ENCODE measurements around the gene RPL19.

Gene RPL19

GRCh38 chr17:39210093-39210434, 10.0 kb downstream of the RPL19 start:
- peaks cover 26% of the 10 kb centered on the region for H3K27me3 ChIP-seq (ENCODE audit: insufficient read depth, low read length, poor library complexity)
- 0 out of 4 replicates have a peak overlapping the region, but pooled peaks of 1 of the 2 experiments have one; percentile 4 for H3K4me3 ChIP-seq (ENCODE audit: low read depth in 1 of 2, low read length in 2 of 2)
- DNase-seq (no peak), ATAC-seq (ENCODE audit: insufficient read depth, low read depth) (no peak)
- no peak overlapping the region for H2AFZ ChIP-seq (ENCODE audit: low read depth, low read length)
- TF ChIP-seq EZH2 (IDR thresholded peaks at IDR 0.05; ENCODE audit: borderline replicate concordance, low read depth, low read length, severe bottlenecking): no peak
- no peak for TF ChIP-seq CTCF (IDR thresholded peaks at IDR 0.05; ENCODE audit: borderline replicate concordance, extremely low read depth, low read length, poor library complexity, severe bottlenecking)
- no peak overlapping the region for H3K27ac ChIP-seq (ENCODE audit: low read length)
- peaks cover 18% of the 10 kb centered on the region for H3K4me1 ChIP-seq (ENCODE audit: insufficient read depth, low read length)
- H3K36me3 ChIP-seq (ENCODE audit: insufficient read depth, low read length): peaks cover 2% of the 10 kb centered on the region
- peaks cover 4% of the 10 kb centered on the region; the same call in 1 of the 2 replicates for H4K20me1 ChIP-seq (ENCODE audit: insufficient read depth, low read length)
- no peaks in the 10 kb centered on the region for H3K79me2 ChIP-seq (ENCODE audit: insufficient read depth, low read length)
- no peaks in the 10 kb centered on the region for H3K9me3 ChIP-seq (ENCODE audit: insufficient read depth, low read length, severe bottlenecking)
- peak overlapping the region; percentile 51 for H3K4me2 ChIP-seq (ENCODE audit: insufficient read depth, low read length)
- H3K9ac ChIP-seq (ENCODE audit: low read depth, low read length): no peak overlapping the region

GRCh38 chr17:39212195-39212810, 12.2 kb downstream of the RPL19 start:
- Histone ChIP-seq H2AFZ (ENCODE audit: low read depth, low read length) (no peak overlapping the region), H3K4me3 (ENCODE audit: low read depth in 1 of 2, low read length in 2 of 2) (no peak overlapping the region), H3K27me3 (ENCODE audit: insufficient read depth, low read length, poor library complexity) (peaks cover 26% of the 10 kb centered on the region), H3K4me1 (ENCODE audit: insufficient read depth, low read length) (peaks cover 12% of the 10 kb centered on the region), H3K9ac (ENCODE audit: low read depth, low read length) (no peak overlapping the region), H3K79me2 (ENCODE audit: insufficient read depth, low read length) (no peaks in the 10 kb centered on the region), H3K9me3 (ENCODE audit: insufficient read depth, low read length, severe bottlenecking) (no peaks in the 10 kb centered on the region), H3K36me3 (ENCODE audit: insufficient read depth, low read length) (no peaks in the 10 kb centered on the region), H3K27ac (ENCODE audit: low read length) (no peak overlapping the region), H3K4me2 (ENCODE audit: insufficient read depth, low read length) (no peak overlapping the region), H4K20me1 (ENCODE audit: insufficient read depth, low read length) (no peaks in the 10 kb centered on the region; the same call in 1 of the 2 replicates)
- ATAC-seq (ENCODE audit: insufficient read depth, low read depth) (no peak), DNase-seq (no peak)
- TF ChIP-seq EZH2 (IDR thresholded peaks at IDR 0.05; ENCODE audit: borderline replicate concordance, low read depth, low read length, severe bottlenecking) (no peak), CTCF (IDR thresholded peaks at IDR 0.05; ENCODE audit: borderline replicate concordance, extremely low read depth, low read length, poor library complexity, severe bottlenecking) (no peak)

- no peaks in the 10 kb centered on the region for H3K79me2 ChIP-seq (ENCODE audit: insufficient read depth, low read length)
- no peak overlapping the region for H2AFZ ChIP-seq (ENCODE audit: low read depth, low read length)
- H3K9ac ChIP-seq (ENCODE audit: low read depth, low read length): no peak overlapping the region
- no peak overlapping the region for H3K4me3 ChIP-seq (ENCODE audit: low read depth in 1 of 2, low read length in 2 of 2)
- H3K27me3 ChIP-seq (ENCODE audit: insufficient read depth, low read length, poor library complexity): peaks cover 26% of the 10 kb centered on the region
- H4K20me1 ChIP-seq (ENCODE audit: insufficient read depth, low read length): no peaks in the 10 kb centered on the region; the same call in 1 of the 2 replicates
- no peaks in the 10 kb centered on the region for H3K9me3 ChIP-seq (ENCODE audit: insufficient read depth, low read length, severe bottlenecking)
- peaks cover 11% of the 10 kb centered on the region for H3K4me1 ChIP-seq (ENCODE audit: insufficient read depth, low read length)
- TF ChIP-seq CTCF (IDR thresholded peaks at IDR 0.05; ENCODE audit: borderline replicate concordance, extremely low read depth, low read length, poor library complexity, severe bottlenecking) (no peak), EZH2 (IDR thresholded peaks at IDR 0.05; ENCODE audit: borderline replicate concordance, low read depth, low read length, severe bottlenecking) (no peak)
- no peak for ATAC-seq (ENCODE audit: insufficient read depth, low read depth)
- H3K4me2 ChIP-seq (ENCODE audit: insufficient read depth, low read length): no peak overlapping the region
- no peak overlapping the region for H3K27ac ChIP-seq (ENCODE audit: low read length)
- DNase-seq: no peak
- no peaks in the 10 kb centered on the region for H3K36me3 ChIP-seq (ENCODE audit: insufficient read depth, low read length)
Measured at GRCh38 chr17:39212841-39213480, 12.9 kb downstream of the RPL19 start.
